ENCODE measurements around the gene UBTF. TPM values are rescaled to one million over a fixed set of nuclear protein-coding genes. Genes with fewer than 3 reads are reported as not detected.

The UBTF gene
- total RNA-seq, 3 donors from 2014 or later (not counting 1 experiment from before 2014, with no cell fraction given), result 132 to 169 (median 168) TPM

DNA sequence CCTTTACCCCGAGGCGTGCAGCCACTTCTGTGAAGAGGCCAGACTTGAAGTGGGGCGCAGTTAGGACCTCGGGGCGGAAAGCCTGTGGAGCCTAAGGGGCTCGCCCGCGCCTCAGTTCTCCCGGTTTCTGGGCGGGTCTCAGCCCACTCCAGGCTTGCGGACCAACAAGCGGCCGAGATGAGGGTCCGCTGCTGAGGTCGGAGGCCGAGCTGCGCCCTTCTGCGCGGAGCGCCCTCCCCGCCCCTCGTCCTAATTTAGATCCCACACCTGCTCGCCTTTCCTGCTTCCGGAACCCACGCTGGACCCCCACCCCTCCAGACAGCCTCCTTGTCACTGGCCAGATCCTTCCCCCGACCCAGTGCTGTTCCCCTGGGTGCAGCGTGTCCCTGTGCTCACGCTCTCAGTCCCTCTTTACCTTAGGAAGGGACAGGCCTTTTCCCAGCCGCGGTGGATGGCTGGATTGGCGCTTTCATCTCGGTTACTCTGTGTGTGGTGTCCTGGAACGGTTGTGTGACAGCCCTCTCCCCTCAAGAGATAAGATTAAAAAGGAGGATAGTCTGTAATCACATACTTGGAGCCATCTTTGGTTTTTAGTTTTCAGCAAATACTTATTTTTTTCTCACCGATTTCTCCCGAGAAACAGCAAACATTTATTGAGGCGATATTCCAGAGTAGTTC, 18.9 kb downstream of the UBTF start:
- ATAC-seq, result no peak
- WGBS (ENCODE audit: insufficient coverage), result 7% methylated on average over 36 of the region's 36 CpGs
- Mint-ChIP-seq H3K27ac (peak overlapping the region; percentile 87 to 96), H3K36me3 (no peaks in the 10 kb centered on the region), H3K4me3 (peak overlapping the region; percentile 89), H3K4me1 (peaks cover 34 to 50% of the 10 kb centered on the region in 2 donors), H3K27me3 (ENCODE audit: low read depth in 2 of 2) (no peaks in the 10 kb centered on the region), H3K9me3 (no peaks in the 10 kb centered on the region)
- H3K9me3 ChIP-seq (ENCODE audit: control insufficient read depth, insufficient read depth, low read length), result no peaks in the 10 kb centered on the region
- TF ChIP-seq CTCF (IDR thresholded peaks at IDR 0.05), result no peak
- intact Hi-C loops (cut with micrococcal nuclease), result loop anchor here (1.0 kb wide), 1 partner anchor 14 kb away; the partner anchor contains the start of gene TMUB2
- peaks cover 33% of the 10 kb centered on the region for H3K4me1 ChIP-seq (ENCODE audit: control insufficient read depth, insufficient read depth, low read length)
- peak overlapping the region; percentile 76 for H3K4me3 ChIP-seq (ENCODE audit: low read length)
- H3K36me3 ChIP-seq (ENCODE audit: control insufficient read depth, insufficient read depth, low read length), result peaks cover 10% of the 10 kb centered on the region
- peak overlapping the region; percentile 90 for H3K27ac ChIP-seq (ENCODE audit: low read length)
- no peaks in the 10 kb centered on the region for H3K27me3 ChIP-seq (ENCODE audit: control insufficient read depth, insufficient read depth, low read length)
- no peak for DNase-seq

DNA sequence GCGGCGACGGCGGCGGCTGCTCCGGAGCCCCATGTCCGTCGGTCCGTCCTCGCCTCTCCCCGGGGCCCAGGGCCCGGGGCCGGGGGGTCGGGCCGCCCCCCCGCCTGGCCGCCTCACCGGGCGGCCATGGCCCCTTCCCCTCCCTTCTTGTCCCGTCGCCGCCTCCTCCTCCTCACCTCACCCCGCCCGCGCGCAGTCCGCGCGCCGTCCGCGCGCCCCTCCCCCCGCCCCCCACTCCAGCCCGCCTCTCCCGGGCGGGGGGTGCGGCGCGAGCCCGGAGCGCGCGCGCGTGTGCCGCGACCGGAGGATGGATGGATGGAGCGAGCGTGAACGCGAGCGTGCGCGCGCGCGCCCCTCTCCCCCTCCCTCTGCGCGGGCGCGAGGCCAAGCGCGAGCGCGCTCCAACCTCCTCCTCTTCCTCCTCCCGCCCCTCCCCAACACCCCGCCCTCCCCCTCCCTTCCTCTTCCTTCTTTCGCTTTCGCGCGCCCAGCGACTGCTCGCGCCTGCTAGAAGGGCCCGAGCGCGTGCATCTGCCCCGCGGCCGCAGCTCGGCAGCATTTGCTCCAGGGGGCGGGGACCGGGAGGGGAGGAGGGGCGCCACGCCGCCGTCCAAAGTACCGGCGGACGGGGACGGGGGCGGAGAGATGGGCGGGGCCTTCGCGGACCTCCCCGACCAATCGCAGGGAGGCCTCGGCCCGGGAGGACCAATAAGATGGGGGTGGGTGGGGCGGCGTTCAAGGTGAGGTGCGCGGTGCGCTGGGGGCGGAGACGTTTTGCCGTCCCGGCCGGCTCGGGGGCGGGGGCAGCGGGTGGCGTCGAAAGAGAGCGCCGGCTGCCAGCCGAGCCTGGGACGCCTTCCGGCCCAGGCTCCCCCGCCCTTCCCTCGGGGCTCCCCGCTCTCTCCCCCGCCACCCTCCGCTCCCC, 19.7 kb downstream of the UBTF start, which contains the start of gene ATXN7L3:
Gene ATXN7L3 (minus strand): TSS at position 332 of the 925 bp plus-strand sequence. CDS start 1,814 bp downstream, outside the sequence.
- intact Hi-C loops (cut with micrococcal nuclease), result loop anchor here (1.0 kb wide), 1 partner anchor 14 kb away; the partner anchor contains the start of gene TMUB2
- Mint-ChIP-seq H3K4me1 (peaks cover 34 to 52% of the 10 kb centered on the region in 2 donors), H3K36me3 (no peaks in the 10 kb centered on the region), H3K4me3 (peak within 1 kb of the TSS; percentile 89), H3K27me3 (ENCODE audit: low read depth in 2 of 2) (no peaks in the 10 kb centered on the region), H3K9me3 (no peaks in the 10 kb centered on the region), H3K27ac (peak within 1 kb of the TSS; percentile 87 to 96)
- Histone ChIP-seq H3K4me3 (ENCODE audit: low read length) (peak within 1 kb of the TSS; percentile 76), H3K27me3 (ENCODE audit: control insufficient read depth, insufficient read depth, low read length) (no peaks in the 10 kb centered on the region), H3K9me3 (ENCODE audit: control insufficient read depth, insufficient read depth, low read length) (no peaks in the 10 kb centered on the region), H3K4me1 (ENCODE audit: control insufficient read depth, insufficient read depth, low read length) (peaks cover 33% of the 10 kb centered on the region), H3K27ac (ENCODE audit: low read length) (peak within 1 kb of the TSS; percentile 90), H3K36me3 (ENCODE audit: control insufficient read depth, insufficient read depth, low read length) (peaks cover 18% of the 10 kb centered on the region)
- DNase-seq (peak; percentile 95 to 99), ATAC-seq (peak; percentile 83 to 94 (median 84))
- WGBS (ENCODE audit: insufficient coverage), result under 1% methylated on average over 111 of the region's 126 CpGs
- TF ChIP-seq CTCF (IDR thresholded peaks at IDR 0.05), result no peak

DNA sequence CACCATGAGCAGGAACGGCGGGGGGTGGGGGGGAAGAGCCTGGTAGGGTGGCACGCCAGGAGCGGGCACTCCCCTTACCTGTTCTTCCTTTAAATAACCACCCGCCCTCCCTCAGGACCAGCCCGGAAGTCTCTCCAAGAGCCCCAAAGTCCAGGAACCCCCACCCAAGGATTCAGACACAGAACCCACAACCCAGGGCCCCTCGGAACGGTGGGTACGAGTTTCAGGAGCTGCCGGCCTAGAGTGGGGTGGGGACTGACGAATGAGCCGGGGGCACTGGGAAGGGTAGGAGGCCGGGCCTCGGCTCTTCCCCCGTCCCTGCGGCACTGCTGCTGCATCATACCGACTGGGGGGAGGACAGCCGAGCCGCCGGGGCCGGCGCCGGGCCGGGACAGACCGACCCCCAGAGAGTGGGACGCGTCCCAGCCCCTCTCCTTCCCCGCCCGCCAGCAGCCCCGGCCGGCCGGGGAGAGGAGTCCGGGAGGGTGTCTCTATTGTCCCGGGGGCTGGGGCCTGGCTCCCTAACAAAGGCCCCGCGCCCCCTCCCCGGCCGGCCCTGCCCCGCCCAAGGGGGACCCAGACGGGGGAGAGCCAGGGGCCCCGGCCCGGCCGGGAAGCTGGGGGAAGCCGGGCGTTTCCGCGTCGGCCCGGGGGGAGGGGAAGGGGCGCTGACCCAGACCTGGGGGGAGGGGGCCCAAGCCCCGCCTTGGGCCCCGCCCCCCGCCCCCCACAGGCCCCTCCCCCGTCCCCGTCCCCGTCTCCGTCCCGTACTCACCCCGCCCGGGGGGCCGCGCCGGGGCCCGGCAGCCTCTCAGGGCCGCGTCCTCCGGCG, 20.5 kb downstream of the UBTF start:
- Mint-ChIP-seq H3K4me3 (peak overlapping the region; percentile 83), H3K4me1 (peaks cover 32 to 49% of the 10 kb centered on the region in 2 donors), H3K9me3 (no peaks in the 10 kb centered on the region), H3K27me3 (ENCODE audit: low read depth in 2 of 2) (no peaks in the 10 kb centered on the region), H3K36me3 (no peaks in the 10 kb centered on the region), H3K27ac (peak overlapping the region; percentile 56 to 84)
- WGBS (ENCODE audit: insufficient coverage), result under 1% methylated on average over 56 of the region's 68 CpGs
- TF ChIP-seq CTCF (IDR thresholded peaks at IDR 0.05), result no peak
- Histone ChIP-seq H3K9me3 (ENCODE audit: control insufficient read depth, insufficient read depth, low read length) (no peaks in the 10 kb centered on the region), H3K4me1 (ENCODE audit: control insufficient read depth, insufficient read depth, low read length) (peaks cover 32% of the 10 kb centered on the region), H3K36me3 (ENCODE audit: control insufficient read depth, insufficient read depth, low read length) (peaks cover 27% of the 10 kb centered on the region), H3K27me3 (ENCODE audit: control insufficient read depth, insufficient read depth, low read length) (no peaks in the 10 kb centered on the region), H3K27ac (ENCODE audit: low read length) (peak overlapping the region; percentile 78), H3K4me3 (ENCODE audit: low read length) (peak overlapping the region; percentile 65)
- peak; percentile 58 to 73 for DNase-seq
- intact Hi-C loops (cut with micrococcal nuclease), result no loop called here
- ATAC-seq, result peak; percentile 21 to 38 (median 29)

Measured in natural killer cell (primary cell).